ENCODE results near the gene NEO1.

Gene NEO1

GRCh38 chr15:73051807-73052652 lies at the start of gene NEO1:
TSS of gene NEO1 (plus strand) at chr15:73052463. CDS start at chr15:73052676, 213 bp downstream.
- peak; percentile 64 for DNase-seq

- no peak for DNase-seq
These were observed 47.8 kb upstream of the NEO1 start for GRCh38 chr15:73004462-73004861.

- no peak for DNase-seq
These were observed 47.2 kb upstream of the NEO1 start for GRCh38 chr15:73005032-73005431.

- no peak for DNase-seq
These were observed 46.8 kb upstream of the NEO1 start for GRCh38 chr15:73005446-73005845.

- DNase-seq, result no peak
These were observed 45.7 kb upstream of the NEO1 start for GRCh38 chr15:73006523-73006922.

- DNase-seq, result no peak
These were observed 42.9 kb upstream of the NEO1 start for GRCh38 chr15:73009066-73010056.

GRCh38 chr15:73010154-73011152 lies 41.8 kb upstream of the NEO1 start:
- DNase-seq, result no peak

- DNase-seq, result no peak
These were observed 37.4 kb upstream of the NEO1 start for GRCh38 chr15:73014904-73015303.

GRCh38 chr15:73015493-73015892 lies 36.8 kb upstream of the NEO1 start:
- DNase-seq, result no peak

- no peak for DNase-seq
These were observed 34.3 kb upstream of the NEO1 start for GRCh38 chr15:73017987-73018386.

GRCh38 chr15:73019154-73019553 lies 33.1 kb upstream of the NEO1 start:
- DNase-seq, result no peak

GRCh38 chr15:73019601-73020146 lies 32.6 kb upstream of the NEO1 start:
- DNase-seq, result no peak

GRCh38 chr15:73021139-73021621 lies 31.1 kb upstream of the NEO1 start:
- no peak for DNase-seq

GRCh38 chr15:73022161-73022560 lies 30.1 kb upstream of the NEO1 start:
- no peak for DNase-seq

- no peak for DNase-seq
These were observed 29.2 kb upstream of the NEO1 start for GRCh38 chr15:73023071-73023470.

- DNase-seq, result no peak
These were observed 28.1 kb upstream of the NEO1 start for GRCh38 chr15:73024168-73024567.

- no peak for DNase-seq
These were observed 25.7 kb upstream of the NEO1 start for GRCh38 chr15:73026511-73027054.

GRCh38 chr15:73028031-73028430 lies 24.2 kb upstream of the NEO1 start:
- no peak for DNase-seq

- DNase-seq, result no peak
These were observed 23.3 kb upstream of the NEO1 start for GRCh38 chr15:73028831-73029451.

GRCh38 chr15:73030122-73030679 lies 22.1 kb upstream of the NEO1 start:
- no peak for DNase-seq

- DNase-seq, result no peak
These were observed 20.6 kb upstream of the NEO1 start for GRCh38 chr15:73031648-73032047.

Data from NCI-H187 treated with DMSO at 0.1 percent for 48 hours (cell line).